IMR-90 (cell line): Measurements from ENCODE around the gene SLIT1.

Experiments used
- SMC3 ChIP-seq: fragments of 150-350 bp; IDR thresholded peaks from 2 replicates; pipeline ENCODE4 v1.6.1; 2016; ENCODE audit warnings: low read depth, mild to moderate bottlenecking, antibody characterized with exemption, low read length, moderate library complexity
- TF ChIP-seq, protein P1 (sequence below): conservative IDR thresholded peaks from 2 replicates; pipeline ENCODE4 v1.5.1; 2012; ENCODE audit warnings: mild to moderate bottlenecking, low read depth, low read length, improper control_type of control experiment

DNA sequence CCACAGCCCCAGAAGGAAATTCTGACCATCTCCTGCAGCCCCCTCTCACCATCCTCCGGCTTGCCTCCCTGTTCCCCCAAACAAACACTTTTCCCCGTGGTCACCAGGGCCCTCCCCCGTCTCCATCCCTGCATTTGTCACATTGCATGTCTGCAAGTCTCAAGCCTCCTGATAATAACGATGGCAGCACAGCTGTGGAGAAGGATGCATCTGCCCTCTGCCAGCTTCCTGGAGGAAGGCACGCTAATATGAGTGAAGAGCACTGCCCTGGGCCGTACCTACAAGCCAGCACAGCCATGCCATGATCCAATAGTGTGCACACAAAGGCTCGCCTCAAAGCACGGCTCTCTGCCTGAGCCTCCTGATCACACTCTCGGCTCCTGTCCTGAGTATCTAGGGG is 98.5 kb downstream of the SLIT1 start:
- TF ChIP-seq, protein P1, sequence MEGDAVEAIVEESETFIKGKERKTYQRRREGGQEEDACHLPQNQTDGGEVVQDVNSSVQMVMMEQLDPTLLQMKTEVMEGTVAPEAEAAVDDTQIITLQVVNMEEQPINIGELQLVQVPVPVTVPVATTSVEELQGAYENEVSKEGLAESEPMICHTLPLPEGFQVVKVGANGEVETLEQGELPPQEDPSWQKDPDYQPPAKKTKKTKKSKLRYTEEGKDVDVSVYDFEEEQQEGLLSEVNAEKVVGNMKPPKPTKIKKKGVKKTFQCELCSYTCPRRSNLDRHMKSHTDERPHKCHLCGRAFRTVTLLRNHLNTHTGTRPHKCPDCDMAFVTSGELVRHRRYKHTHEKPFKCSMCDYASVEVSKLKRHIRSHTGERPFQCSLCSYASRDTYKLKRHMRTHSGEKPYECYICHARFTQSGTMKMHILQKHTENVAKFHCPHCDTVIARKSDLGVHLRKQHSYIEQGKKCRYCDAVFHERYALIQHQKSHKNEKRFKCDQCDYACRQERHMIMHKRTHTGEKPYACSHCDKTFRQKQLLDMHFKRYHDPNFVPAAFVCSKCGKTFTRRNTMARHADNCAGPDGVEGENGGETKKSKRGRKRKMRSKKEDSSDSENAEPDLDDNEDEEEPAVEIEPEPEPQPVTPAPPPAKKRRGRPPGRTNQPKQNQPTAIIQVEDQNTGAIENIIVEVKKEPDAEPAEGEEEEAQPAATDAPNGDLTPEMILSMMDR: no peak
- no peak for TF ChIP-seq SMC3
